Kidney epithelial cell (primary cell): Measurements from ENCODE around the gene FBXO5. TPM values are rescaled to one million over a fixed set of nuclear protein-coding genes. Genes with fewer than 3 reads are reported as not detected.
A peak's percentile ranks its signal among the peaks of the same experiment; 100 is the strongest.
"Not testable (repeated sequence)": the region's sequence is repeated elsewhere in the genome, so short reads cannot be mapped to it uniquely, and the experiment has no call there.

Experiments used
- DNase-seq: peaks from one replicate; pipeline ENCODE4 v3.0.0-alpha.2; 2010; ENCODE audit warnings: low read depth
- H3K27me3 ChIP-seq: 2 replicates; pipeline ENCODE4 v1.6.0; 2011; ENCODE audit warnings: low read length; ENCODE audit not compliant: control insufficient read depth, insufficient read depth
- H3K36me3 ChIP-seq: 2 replicates; pipeline ENCODE4 v1.5.1; 2011; ENCODE audit warnings: low read length; ENCODE audit not compliant: control insufficient read depth, insufficient read depth
- H3K4me3 ChIP-seq: 2 replicates; pipeline ENCODE4 v1.5.1; 2011; ENCODE audit warnings: low read depth, mild to moderate bottlenecking, control low read depth, low read length
- total RNA-seq: library from RNA; depleted of rRNA; stranded (reverse); fragments of >200 nt; gene quantifications from 2 replicates; pipeline ENCODE4 v1.2.3, GENCODE V29; 2015
- TF ChIP-seq, protein P1 (sequence below): IDR thresholded peaks from 2 replicates; pipeline ENCODE4 v1.5.1; 2011; ENCODE audit warnings: mild to moderate bottlenecking, moderate library complexity, low read length, control low read depth, inconsistent platforms; ENCODE audit not compliant: insufficient read depth, poor library complexity, severe bottlenecking

Gene FBXO5
- total RNA-seq, 1 donor from 2014 or later, result 14.1 TPM

- TF ChIP-seq, protein P1, sequence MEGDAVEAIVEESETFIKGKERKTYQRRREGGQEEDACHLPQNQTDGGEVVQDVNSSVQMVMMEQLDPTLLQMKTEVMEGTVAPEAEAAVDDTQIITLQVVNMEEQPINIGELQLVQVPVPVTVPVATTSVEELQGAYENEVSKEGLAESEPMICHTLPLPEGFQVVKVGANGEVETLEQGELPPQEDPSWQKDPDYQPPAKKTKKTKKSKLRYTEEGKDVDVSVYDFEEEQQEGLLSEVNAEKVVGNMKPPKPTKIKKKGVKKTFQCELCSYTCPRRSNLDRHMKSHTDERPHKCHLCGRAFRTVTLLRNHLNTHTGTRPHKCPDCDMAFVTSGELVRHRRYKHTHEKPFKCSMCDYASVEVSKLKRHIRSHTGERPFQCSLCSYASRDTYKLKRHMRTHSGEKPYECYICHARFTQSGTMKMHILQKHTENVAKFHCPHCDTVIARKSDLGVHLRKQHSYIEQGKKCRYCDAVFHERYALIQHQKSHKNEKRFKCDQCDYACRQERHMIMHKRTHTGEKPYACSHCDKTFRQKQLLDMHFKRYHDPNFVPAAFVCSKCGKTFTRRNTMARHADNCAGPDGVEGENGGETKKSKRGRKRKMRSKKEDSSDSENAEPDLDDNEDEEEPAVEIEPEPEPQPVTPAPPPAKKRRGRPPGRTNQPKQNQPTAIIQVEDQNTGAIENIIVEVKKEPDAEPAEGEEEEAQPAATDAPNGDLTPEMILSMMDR, result no peak
- no peak for DNase-seq
- H3K27me3 ChIP-seq, result no peaks in the 10 kb centered on the region
- no peaks in the 10 kb centered on the region for H3K36me3 ChIP-seq
- H3K4me3 ChIP-seq, result no peak overlapping the region
Measured at GRCh38 chr6:153000243-153000642, 17.4 kb upstream of the FBXO5 start.

DNA sequence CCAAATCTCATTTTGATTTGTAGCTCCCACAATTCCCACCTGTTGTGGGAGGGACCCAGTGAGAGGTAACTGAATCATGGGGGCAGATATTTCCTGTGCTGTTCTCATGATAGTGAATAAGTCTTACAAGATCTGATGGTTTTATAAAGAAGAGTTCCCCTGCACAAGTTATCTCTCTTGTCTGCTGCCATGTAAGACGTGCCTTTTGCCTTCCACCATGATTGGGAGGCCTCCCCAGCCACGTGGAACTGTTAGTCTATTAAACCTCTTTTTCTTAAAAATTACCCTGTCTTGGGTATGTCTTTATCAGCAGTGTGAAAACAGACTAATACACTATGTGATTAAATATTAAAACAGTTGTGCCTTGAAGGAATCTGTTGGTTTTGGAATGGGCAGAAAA lies 16.7 kb upstream of the FBXO5 start:
- not testable (repeated sequence) for H3K27me3 ChIP-seq, H3K4me3 ChIP-seq, DNase-seq, H3K36me3 ChIP-seq

GRCh38 chr6:152993847-152994246 lies 11.0 kb upstream of the FBXO5 start:
- Histone ChIP-seq H3K4me3 (no peak overlapping the region), H3K27me3 (no peaks in the 10 kb centered on the region), H3K36me3 (no peaks in the 10 kb centered on the region)
- DNase-seq, result no peak
- TF ChIP-seq, protein P1, result no peak

DNA sequence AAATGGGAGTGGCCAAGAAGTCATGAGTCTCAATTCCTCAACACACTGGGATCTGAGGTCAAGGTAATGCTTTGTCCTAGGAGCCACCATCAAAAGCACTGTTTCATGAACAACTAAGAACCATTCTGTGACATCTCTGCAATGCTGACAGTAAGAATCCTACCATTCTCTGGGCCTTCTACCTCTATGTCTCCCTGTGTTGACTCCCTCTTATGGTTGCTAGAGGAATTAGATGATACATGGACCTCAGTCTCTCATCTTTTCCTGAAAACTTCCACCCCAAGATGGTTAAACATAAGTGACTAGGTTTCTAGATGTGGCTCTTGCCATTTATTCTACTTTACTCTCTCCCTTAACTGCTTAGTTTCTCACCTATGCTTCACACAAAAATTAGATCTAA lies 10.6 kb upstream of the FBXO5 start:
- no peak for DNase-seq
- Histone ChIP-seq H3K4me3 (no peak overlapping the region), H3K36me3 (no peaks in the 10 kb centered on the region), H3K27me3 (no peaks in the 10 kb centered on the region)
- TF ChIP-seq, protein P1, result peak; percentile 10

GRCh38 chr6:152986978-152987377 lies 4.1 kb upstream of the FBXO5 start:
- TF ChIP-seq, protein P1, result no peak
- no peak for DNase-seq

GRCh38 chr6:152985300-152985699 lies 2.5 kb upstream of the FBXO5 start:
- not testable (repeated sequence) for H3K27me3 ChIP-seq, H3K36me3 ChIP-seq, H3K4me3 ChIP-seq, DNase-seq

More at GRCh38 chr6:152986978-152987377, 4.1 kb upstream of the FBXO5 start:
- no peak overlapping the region for H3K4me3 ChIP-seq
- H3K27me3 ChIP-seq, result no peaks in the 10 kb centered on the region
- no peaks in the 10 kb centered on the region for H3K36me3 ChIP-seq

GRCh38 chr6:152984513-152984872 lies 1.7 kb upstream of the FBXO5 start:
- no peaks in the 10 kb centered on the region for H3K36me3 ChIP-seq
- peak overlapping the region; percentile 79 for H3K4me3 ChIP-seq
- TF ChIP-seq, protein P1, result no peak
- H3K27me3 ChIP-seq, result no peaks in the 10 kb centered on the region
- no peak for DNase-seq
